HG03571 (cell line): Measurements from ENCODE around the gene ADAMTS17.

Experiments used
- ATAC-seq: cut with Tn5 transposase; IDR thresholded peaks from one replicate; pipeline ENCODE4 v1.9.1; 2021; ENCODE audit not compliant: unreplicated experiment

Gene ADAMTS17

DNA sequence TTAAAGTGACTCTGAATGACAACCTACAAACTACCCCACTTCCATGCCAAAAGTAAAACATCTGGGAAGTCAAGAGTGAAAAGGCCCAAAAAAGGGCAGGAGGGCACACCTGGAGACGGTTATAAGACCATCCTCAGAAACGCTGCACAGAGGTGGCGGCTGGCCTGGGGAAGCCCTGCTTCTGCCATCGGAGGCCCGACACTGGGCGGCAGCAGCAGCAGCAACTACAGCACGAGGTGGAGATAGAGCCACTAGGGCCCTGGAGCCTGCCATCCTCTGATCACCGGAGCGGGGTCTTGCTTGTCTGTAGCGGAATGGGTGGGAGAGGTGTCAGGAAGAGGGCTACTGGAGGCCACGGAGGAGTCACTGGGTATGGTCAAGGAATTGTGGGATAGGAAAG, 283.3 kb downstream of the ADAMTS17 start:
- no peak for ATAC-seq

DNA sequence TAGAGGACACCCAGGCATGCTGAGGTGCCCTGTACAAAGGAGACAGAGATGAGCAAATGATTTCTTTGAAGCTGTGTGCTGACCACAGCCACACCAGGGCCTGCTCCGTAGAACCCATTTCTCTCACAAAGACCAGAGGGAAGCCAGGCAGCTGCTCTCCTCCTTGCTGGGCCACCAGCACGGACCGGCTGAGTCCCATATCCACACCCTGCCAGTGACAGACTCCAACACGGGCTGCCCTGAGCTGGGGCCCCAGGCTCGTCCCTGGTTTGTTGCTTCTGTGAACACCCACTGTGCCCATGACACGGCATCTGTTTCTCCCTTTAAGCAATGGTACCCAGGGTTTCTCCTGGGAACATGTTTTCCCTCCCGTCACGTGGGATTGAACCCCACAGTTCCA, 284.5 kb downstream of the ADAMTS17 start:
- no peak for ATAC-seq

DNA sequence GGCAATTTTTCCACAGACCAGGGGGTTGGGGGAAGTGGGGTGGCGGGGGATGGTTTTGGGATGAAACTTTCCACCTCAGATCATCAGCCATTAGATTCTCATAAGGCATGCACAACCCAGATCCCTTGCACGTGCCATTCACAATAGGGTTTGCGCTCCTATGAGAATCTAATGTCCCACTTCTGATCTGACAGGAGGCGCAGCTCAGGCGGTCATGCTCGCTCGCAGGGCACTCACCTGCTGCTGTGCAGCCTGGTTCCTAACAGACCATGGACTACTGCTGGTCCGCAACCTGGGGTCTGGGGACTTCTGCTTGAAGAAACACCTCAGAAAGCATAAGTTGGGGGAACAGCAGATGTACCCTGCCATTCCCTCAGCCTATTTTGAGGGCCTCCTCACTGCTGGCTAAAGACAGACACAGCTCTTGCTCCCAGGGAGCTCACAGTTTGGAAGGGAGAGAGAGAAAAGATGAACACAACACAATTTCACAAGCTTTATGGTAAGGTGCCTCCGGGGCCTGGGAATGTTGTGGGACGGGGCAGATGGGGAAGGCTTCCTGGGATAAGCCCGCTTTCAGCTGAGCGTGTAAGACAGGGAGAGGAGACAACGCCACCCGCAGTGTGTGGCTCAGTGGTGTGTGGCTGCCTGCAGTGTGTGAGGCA, 285.2 kb downstream of the ADAMTS17 start:
- ATAC-seq: no peak

DNA sequence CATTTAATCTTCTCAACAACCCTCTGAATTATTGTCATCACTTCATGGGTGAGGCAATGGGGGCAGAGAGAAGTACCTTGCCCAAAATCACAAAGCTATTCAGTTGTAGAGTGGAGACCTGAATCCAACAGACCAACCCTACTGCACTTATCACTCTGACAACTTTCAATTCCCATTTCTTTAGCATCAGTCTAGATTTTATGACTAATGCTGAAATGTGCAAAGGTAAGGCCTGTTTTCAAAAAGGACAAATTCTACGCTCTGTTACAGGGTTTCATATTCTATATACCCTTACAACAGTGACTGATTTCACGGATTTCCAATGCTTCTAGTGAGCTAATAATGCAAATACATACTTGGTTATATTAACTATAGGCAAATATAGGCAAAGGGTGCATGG, 286.0 kb downstream of the ADAMTS17 start:
- ATAC-seq: no peak

DNA sequence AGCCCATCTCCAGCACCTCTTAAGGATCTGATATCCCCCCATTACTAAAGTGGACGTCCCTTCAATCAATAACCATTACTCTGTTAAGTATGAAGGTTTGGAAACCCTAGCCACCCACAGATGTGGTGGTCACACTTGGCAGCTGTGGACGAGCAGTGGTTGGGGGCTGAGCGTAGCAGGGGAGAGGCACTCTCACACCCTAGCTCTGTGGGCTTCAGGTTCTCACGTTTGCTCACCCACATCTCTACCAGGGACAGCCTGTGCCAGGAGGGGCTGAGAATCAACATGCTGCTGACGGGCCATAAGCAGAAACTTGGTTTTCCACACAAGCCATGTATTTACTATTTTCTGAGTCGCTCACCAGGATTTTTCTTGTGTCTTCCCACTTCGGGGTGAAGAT, 287.2 kb downstream of the ADAMTS17 start:
- ATAC-seq: no peak

DNA sequence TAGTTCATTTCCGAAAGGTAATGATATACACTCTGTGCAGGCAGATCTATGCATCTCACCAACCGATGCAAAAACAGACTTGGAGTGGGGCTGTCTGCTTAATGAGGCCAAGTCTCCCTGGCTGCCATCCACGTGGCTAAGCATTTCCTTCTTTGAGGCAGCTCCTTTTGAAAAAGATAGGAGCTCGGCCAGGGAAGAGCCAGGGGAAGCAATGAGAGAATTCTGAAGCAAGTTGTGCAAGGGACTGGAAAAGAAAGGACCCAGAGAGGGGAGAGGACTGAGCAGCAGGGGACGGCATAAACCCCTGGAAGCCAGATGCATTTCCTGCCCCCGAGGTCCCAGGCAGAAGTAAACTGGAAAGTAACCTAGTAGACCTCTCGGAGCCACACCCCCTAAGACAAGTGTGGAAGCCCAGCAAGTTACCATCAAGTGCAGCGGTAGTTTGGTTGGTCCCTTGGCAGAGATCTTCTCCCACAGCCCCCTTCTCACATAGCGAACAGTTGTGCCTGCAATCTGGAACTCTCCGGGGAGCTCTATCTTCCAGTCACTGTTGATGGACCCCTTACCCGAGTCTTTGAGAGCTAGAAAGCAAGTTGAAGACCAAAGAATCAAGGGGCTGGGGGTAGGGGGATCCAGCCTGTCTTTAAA, 288.2 kb downstream of the ADAMTS17 start:
- no peak for ATAC-seq

DNA sequence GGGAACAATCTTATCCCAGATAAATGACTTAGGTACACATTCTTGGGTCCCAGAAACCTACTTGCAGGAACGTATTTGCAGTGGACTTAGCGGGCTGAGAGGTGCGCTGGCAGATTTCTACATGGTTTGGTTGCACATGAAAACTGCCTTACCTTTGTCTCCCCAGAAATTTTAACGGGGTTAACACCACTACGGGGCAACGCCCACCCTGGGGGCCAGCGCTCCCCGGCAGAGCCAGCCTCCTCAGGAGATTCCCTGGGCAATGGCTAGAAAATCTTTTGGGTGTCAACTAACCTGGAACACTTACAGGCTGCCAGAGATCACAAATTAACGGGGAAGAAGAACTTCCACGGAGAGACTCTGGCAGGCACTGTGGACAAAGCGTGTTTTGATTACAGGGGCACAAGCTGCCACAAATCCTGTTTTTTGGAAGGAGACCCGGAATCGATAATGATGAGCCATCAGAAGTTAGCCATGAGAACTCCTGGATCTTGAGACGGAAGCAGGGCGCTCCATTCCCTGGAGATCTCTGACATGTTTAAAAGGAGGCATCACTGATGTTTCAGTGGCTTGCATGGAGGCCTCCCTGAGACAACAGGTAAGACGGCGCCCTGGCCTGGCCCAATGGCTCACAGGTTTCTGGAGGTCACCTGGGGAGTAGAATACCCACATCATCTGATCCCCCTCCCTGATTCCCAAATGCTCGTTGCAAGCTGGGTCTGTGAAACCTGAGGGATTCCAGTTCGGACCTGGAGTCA, 288.9 kb downstream of the ADAMTS17 start:
- ATAC-seq: no peak

DNA sequence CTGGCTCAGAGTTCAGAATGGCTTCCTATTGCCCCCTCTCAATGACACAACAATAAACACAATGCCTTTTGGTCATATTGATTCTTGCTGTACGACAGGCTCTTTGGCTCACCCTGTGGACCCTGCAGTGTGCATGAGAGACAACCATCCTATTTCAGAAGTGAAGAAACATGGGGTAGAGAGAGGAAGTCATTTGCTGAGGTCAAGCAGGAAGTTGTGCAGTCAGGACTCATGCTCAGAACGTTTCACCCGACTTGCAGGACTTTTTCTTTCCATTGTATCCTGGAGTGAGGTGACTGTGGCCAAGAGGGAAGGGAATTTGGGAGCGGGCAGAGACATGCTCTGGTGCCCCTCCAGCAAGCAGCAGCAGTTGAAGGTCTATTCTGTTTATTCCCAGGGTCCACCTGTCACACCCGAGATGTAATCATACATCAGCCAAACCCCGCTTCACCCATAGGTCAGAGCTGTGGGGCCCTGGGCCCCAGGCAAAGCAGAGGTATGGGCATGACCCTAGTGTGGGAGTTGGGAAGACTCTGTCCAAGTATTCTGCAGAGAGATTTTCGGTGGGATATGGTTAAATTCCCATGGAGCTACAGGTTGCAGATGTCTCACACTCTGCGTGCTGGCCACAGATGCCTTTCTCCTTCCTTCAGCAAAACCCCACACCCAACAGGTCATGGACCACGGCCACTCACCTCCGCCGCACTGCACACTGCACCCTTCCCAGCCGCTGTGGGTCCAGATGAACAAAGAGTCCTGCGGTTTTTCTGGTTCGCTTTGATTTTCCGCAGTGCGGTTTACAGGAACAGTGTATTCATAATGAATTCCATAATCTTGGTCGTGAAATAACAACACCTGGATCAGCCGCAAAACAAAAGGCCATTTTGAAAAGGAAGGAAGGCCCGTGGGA, 290.6 kb downstream of the ADAMTS17 start:
- no peak for ATAC-seq

DNA sequence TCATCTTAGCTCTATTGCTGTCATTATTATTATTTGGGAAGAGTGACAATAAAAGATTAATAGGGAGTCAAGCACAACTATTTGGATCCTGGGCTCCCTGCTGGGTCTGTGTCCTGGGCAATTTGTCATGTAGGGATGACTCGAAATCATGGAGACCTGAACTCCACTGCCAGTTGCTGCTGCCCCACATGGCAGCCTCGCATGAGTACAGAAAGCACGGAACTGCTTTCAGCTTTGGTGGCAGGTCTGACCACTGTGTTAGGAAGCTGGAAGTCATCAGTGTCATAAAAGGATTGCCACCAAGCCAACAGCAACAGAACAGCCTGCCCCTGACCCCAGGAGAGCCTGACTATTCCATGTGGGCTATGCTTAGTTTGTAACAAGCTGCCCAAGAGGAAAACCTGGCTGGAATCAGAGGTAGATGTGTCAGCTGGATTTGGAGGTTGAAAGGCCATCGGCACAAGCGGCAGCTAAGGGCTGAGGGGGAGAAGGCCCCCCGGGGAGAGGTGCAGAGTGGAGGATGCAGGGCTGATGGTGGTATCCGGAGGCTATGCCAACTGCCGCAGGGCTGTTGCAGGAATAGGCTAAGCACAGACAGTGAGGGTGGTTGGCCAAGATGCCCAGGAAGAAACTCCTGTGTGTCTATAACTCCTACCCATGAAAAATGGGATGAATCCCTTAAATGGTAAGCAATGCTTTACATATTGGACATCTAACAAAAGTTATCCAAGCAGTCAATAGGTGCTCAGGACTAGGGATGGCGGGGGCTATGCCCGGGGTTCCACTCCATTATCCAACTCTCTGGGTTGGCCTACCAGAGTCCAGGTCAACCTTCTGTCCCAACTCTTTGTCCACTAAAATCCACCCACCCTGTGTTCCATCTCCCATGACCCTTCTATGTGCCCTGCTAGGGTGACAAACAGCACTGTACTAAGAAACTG, 291.6 kb downstream of the ADAMTS17 start:
- ATAC-seq: no peak

DNA sequence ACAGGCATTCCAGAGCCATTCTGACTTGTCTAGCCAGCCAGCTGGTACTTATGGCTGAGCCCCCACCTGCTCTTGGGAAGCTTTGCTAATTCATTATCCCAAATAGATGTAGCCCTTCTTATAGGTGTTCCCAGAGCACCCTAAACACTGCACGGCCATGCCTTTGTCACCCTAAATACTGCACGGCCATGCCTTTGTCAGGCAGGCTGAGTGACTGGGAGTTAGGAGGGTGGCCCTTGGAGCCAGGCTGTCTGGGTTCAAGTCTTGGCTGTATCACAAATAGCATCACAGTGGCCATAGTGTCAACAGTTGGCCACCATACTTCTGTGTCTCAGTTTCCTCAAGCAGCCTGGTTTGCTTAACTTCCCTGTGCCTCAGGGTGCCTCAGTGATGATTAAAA, 292.3 kb downstream of the ADAMTS17 start:
- no peak for ATAC-seq

DNA sequence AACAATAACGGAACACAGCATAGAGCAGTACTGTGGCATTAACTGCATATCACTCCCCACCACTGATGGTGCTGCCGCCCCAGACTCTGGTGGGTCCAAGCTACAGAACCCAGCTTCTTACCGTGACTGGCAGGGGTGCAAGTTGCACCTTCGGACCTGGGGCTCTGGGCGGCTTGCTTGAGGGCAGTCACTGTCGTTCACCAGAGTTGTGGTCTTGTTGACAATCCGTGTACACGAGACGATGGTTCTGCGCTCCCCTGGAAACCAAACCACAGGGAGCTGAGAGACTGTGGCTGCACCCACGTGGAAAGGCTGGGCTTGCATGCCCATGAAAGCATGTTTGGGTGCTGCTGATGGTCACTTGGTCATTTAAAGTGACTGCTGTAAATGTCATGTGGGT, 293.0 kb downstream of the ADAMTS17 start:
- ATAC-seq: no peak

DNA sequence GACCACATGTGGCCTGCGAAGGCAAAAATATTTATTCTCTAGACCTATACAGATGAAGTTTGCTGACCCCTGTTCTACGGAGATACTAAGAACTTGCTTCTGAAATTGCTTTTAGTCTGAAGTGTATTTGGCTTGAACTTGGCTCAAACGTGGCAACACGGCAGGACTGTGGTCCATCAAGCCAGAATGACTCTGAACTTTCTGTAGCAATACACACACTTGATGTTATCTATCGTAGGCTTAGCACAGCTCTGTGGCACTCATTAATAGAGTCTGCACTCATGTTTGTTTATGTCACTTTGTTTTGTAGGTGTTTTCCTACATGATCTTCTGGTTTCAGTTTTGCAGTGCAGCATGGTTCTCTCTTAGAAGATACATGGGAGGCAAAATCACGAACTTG, 298.1 kb downstream of the ADAMTS17 start:
- ATAC-seq: no peak

DNA sequence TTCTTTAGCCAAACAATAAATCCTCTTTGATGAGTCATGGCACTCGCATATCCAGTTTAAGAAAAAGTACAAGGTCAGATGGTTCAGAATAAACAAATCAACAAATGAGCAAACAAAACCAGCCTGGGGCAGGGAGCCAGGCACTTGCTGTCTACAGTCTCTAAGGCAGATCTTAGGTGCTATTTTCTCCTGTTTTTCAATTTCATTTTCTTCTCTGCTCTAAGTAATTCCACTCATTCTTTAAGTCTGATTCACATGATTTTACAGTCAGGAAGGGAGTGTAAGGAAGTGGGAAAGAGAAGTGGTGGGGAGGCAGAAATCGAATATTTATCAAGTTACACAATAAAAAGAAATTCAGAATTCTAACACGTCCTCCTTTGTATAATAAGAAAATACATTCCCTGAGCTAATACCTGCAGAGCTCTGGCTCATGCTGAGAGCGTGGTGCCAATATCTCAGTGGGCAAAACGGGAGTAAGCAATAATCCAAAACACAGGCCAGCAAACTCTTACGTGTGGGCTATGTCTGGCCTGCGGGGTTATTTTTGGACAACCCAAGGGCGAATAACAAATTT, 298.6 kb downstream of the ADAMTS17 start:
- ATAC-seq: no peak

DNA sequence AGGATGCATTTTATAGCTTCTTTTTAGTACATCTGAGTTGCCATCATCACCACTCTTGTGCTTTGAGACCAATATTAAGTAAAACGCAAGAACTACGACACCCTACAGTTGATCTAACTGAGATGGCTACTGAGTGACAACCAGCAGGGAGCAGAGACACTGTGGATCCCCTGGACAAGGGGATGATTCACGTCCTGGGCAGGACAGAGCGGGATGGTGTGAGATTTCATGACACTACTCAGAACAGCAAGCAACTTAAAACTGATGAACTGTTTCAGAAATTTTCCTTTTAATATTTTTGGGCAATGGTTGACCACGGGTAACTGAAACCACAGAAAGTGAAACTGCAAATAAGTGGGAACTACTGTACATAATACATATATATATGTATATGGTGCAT, 299.2 kb downstream of the ADAMTS17 start:
- no peak for ATAC-seq

DNA sequence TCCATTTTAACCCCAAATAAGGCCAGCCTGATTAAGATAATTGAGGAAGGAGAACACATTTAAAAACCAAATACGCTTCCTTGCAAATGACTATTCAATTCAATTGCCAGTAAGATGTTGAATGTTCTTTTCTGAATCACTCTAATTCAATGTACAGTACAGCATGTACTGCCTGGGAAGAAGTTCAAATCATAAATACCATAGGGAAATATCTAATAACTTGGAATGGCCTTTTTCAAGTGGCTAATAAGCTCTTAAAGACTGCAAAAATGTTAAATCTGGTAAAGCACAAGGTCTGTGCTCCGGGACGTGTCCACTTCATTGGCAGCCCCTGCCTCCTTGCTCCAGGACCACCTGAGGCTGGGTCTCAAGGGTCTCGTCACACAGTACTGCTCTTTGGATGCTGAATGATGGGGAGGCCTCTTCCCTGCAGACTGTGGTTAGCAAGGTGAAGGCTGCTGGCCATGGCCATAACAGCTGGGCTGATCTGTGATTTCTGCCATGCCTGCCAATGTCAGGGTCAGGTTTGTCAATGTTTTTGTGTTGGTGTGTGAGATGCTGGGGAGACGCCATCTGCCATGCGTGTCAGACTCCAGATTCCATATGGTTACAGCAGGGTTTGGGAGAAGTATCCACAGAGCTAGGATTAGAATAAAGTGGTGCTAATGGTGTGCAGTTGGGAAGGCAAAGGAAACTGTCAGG, 300.5 kb downstream of the ADAMTS17 start:
- ATAC-seq: no peak

DNA sequence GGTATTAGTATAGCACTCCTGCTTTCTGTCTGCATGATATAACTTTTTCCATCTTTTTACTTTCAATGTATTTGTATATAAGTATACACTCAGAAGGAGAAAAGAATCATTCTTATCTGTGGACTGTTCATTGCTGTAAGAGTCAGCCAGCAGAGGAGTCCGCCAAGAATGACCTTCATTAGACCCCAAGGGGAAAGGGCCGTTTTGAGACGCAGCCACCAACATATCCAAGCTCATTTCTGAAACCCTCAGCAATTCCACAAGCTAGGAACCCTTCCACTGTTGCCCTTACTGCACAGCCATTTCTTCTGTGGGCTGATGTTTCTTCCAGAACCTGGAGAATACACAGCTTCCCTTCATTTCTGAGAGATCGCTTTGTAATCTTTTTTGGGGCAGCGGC, 301.8 kb downstream of the ADAMTS17 start:
- no peak for ATAC-seq

DNA sequence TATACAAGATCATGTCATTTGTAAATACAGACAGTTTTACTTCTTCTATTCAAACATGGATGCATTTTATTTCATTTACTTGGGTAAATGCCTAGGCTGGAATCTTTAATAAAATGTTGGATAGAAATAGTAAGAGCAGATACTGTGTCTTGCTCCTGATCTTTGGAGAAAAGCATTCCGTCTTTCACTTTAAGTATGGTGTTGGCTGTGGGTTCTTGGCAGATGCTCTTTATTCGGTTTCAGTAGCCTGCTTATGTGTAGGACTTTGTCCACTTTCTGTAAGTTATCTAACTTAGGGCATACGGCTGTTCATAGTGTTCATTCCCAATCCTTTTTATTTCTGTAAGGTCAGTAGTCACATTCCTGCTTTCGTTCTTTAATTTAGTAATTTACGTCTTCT, 303.0 kb downstream of the ADAMTS17 start:
- no peak for ATAC-seq

DNA sequence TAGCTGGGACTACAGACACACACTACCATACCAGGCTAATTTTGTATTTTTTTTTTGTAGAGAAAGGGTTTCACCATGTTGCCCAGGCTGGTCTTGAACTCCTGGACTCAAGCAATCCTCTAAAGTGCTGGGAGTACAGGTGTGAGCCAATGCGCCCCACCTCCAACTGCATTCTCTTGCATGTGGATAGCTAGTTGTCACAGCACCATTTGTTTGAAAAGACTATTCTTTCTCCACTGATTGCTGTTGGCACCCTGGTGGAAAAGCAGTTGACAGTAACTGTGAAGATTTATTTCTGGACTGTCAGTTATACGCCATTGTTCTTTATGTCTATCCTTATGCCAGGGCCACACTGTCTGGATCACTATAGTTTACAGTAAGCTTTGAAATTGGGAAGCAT, 303.9 kb downstream of the ADAMTS17 start:
- no peak for ATAC-seq

DNA sequence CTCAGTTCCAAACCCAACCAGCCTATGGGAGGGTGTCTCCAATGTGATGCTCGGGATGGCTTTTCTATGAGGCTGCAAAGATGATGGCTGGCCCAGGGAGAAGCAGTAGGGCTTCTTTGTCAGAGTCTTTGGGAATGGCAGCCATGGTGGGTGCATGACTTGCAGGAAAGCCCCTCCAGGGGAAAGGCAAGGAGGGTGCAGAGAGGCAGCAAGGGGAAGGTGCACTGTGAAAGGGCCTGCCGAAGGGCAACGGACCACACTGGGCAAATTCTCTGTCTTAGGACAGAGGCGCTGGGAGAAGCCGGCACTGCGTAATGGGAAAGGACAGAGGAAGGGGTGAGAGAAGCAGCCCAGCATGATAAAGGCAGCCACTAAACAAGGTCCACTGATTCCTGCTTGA, 305.8 kb downstream of the ADAMTS17 start:
- no peak for ATAC-seq
